PC-9 (cell line): ENCODE data around the gene GNAQ. TPM values are rescaled to one million over a fixed set of nuclear protein-coding genes. Genes with fewer than 3 reads are reported as not detected.

ENCODE experiments used
- BruUV-seq: library from RNA; stranded (reverse); fragments of 400-500 nt; replicated peaks from 2 replicates; lab custom pipeline; 2021; lab: Mats Ljungman, UMichigan
- CTCF ChIA-PET: fragments of 300-600 bp; sonication (Branson Sonifier 250); formaldehyde crosslinking; loops from one replicate; lab custom pipeline; 2022; ENCODE audit warnings: antibody characterized with exemption; lab: Charles Lee
- POLR2A ChIA-PET: fragments of 300-600 bp; sonication (Branson Sonifier 250); formaldehyde crosslinking; loops from one replicate; lab custom pipeline; 2022; ENCODE audit warnings: antibody characterized with exemption; ENCODE audit not compliant: unreplicated experiment; lab: Charles Lee
- DNase-seq, 2 experiments: peaks; one replicate each; pipeline versions ENCODE4 v3.0.0 to v3.0.0-alpha.2; 2015 to 2022; ENCODE audit warnings: mixed read lengths in 1 of 2
- H2AFZ ChIP-seq: fragments of 200-600 bp; sonication (generic); 2 replicates; pipeline ENCODE4 v1.8.1; 2017; ENCODE audit warnings: antibody characterized with exemption
- H3F3A ChIP-seq: fragments of 200-600 bp; sonication (generic); 2 replicates; pipeline ENCODE4 v1.8.1; 2017; ENCODE audit warnings: antibody characterized with exemption, mild to moderate bottlenecking, low read depth; ENCODE audit not compliant: insufficient read depth
- H3K27ac ChIP-seq: fragments of 200-600 bp; sonication (generic); 2 replicates; pipeline ENCODE4 v1.6.1; 2016; ENCODE audit warnings: mixed run types
- H3K27me3 ChIP-seq: fragments of 200-600 bp; sonication (generic); 2 replicates; pipeline ENCODE4 v1.6.1; 2016; ENCODE audit warnings: low read depth, mixed run types; ENCODE audit not compliant: insufficient read depth
- H3K36me3 ChIP-seq: fragments of 200-600 bp; sonication (generic); 2 replicates; pipeline ENCODE4 v1.6.1; 2016; ENCODE audit warnings: low read depth, mixed run types
- H3K4me1 ChIP-seq: fragments of 200-600 bp; sonication (generic); replicated peaks from 2 replicates; pipeline ENCODE4 v1.6.1; 2016; ENCODE audit warnings: mixed run types; ENCODE audit not compliant: insufficient read depth
- H3K4me2 ChIP-seq: fragments of 200-600 bp; sonication (generic); 2 replicates; pipeline ENCODE4 v1.6.1; 2017; ENCODE audit warnings: mixed run types
- H3K4me3 ChIP-seq: fragments of 200-600 bp; sonication (generic); 2 replicates; pipeline ENCODE4 v1.6.1; 2016; ENCODE audit warnings: mixed run types
- H3K79me2 ChIP-seq: fragments of 200-600 bp; sonication (generic); 2 replicates; pipeline ENCODE4 v1.6.1; 2017; ENCODE audit warnings: low read depth, mixed run types
- H3K9me2 ChIP-seq: fragments of 200-600 bp; sonication (generic); 2 replicates; pipeline ENCODE4 v1.8.1; 2017; ENCODE audit warnings: mild to moderate bottlenecking; ENCODE audit not compliant: insufficient read depth
- H3K9me3 ChIP-seq: fragments of 200-600 bp; sonication (generic); 2 replicates; pipeline ENCODE4 v1.8.1; 2016; ENCODE audit warnings: low read depth; ENCODE audit not compliant: insufficient read depth
- H4K20me1 ChIP-seq: fragments of 200-600 bp; sonication (generic); 2 replicates; pipeline ENCODE4 v1.8.1; 2017; ENCODE audit not compliant: insufficient read depth
- EZH2 ChIP-seq: fragments of 200-600 bp; sonication (generic); IDR thresholded peaks from 2 replicates; pipeline ENCODE4 v1.8.0; 2017; ENCODE audit warnings: antibody characterized with exemption, low read depth
- intact Hi-C: fragments of 100-400 bp; cut with micrococcal nuclease; formaldehyde crosslinking; loops from one replicate; pipeline ENCODE4 v1.10.0; 2022; ENCODE audit not compliant: unreplicated experiment
- total RNA-seq: library from RNA; stranded (reverse); gene quantifications from 2 replicates; pipeline ENCODE4 v1.2.3, GENCODE V29; 2021
- TF ChIP-seq, protein P1 (sequence below): fragments of 200-600 bp; sonication (generic); conservative IDR thresholded peaks from 2 replicates; pipeline ENCODE4 v1.6.1; 2017; ENCODE audit warnings: mixed run types, antibody characterized with exemption, mild to moderate bottlenecking, moderate library complexity

Gene GNAQ
- total RNA-seq, 1 experiment from 2014 or later: 51.6 TPM

DNA sequence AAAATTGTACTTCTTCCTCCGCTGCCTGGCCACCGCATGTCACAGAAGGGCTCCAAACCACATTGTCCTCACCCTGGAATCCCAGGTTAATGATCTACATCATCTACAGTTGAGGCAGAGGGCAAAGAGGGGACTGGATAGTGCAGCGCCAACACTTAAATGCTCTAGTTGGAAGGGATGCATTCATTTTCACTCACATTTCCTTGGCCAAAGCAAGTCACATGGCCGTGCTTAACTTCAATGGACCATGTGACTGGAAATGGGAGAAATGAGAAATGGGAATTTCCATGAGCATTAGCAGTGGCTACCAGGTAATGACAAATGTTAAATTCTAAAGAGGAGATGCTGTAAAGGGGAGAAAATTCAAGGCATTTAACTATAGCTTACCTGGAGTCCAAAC lies 13.3 kb upstream of the GNAQ start:
- H2AFZ ChIP-seq: no peak overlapping the region
- peaks cover 18% of the 10 kb centered on the region for H3K4me1 ChIP-seq
- TF ChIP-seq EZH2: no peak
- TF ChIP-seq, protein P1, sequence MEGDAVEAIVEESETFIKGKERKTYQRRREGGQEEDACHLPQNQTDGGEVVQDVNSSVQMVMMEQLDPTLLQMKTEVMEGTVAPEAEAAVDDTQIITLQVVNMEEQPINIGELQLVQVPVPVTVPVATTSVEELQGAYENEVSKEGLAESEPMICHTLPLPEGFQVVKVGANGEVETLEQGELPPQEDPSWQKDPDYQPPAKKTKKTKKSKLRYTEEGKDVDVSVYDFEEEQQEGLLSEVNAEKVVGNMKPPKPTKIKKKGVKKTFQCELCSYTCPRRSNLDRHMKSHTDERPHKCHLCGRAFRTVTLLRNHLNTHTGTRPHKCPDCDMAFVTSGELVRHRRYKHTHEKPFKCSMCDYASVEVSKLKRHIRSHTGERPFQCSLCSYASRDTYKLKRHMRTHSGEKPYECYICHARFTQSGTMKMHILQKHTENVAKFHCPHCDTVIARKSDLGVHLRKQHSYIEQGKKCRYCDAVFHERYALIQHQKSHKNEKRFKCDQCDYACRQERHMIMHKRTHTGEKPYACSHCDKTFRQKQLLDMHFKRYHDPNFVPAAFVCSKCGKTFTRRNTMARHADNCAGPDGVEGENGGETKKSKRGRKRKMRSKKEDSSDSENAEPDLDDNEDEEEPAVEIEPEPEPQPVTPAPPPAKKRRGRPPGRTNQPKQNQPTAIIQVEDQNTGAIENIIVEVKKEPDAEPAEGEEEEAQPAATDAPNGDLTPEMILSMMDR: no peak
- no peaks in the 10 kb centered on the region for H3K27me3 ChIP-seq
- ChIA-PET CTCF (no interaction called here), POLR2A (no interaction called here)
- H3K36me3 ChIP-seq: no peaks in the 10 kb centered on the region
- H3K9me2 ChIP-seq: no peaks in the 10 kb centered on the region
- no peaks in the 10 kb centered on the region for H4K20me1 ChIP-seq
- BruUV-seq: no TSS peak
- H3F3A ChIP-seq: peaks cover 4% of the 10 kb centered on the region; the same call in 1 of the 2 replicates
- H3K27ac ChIP-seq: no peak overlapping the region
- DNase-seq: no peak
- H3K4me2 ChIP-seq: no peak overlapping the region
- intact Hi-C loops: no loop called here
- no peaks in the 10 kb centered on the region for H3K9me3 ChIP-seq
- no peaks in the 10 kb centered on the region for H3K79me2 ChIP-seq
- no peak overlapping the region for H3K4me3 ChIP-seq

DNA sequence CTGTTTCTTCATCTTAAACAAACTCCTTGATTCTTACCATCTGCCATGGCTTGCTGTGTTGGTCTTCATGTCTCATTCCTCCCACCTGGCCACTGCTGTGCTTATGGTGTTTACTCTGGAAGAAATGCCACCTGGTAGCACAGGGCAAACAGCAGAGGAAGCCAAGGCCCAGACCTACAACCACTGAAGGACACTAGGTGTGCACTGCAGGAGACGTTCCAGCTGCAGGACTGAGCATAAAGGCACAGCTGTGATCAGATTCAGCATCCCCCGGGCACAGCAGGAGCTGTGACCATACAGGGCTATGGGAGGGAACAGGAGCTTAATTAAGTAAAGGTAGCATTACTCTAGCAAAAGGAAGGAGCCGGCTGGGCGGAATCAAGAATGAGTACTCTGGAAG lies 12.6 kb upstream of the GNAQ start:
- Histone ChIP-seq H3K4me1 (peaks cover 25% of the 10 kb centered on the region), H3K4me3 (no peak overlapping the region), H3K9me3 (no peaks in the 10 kb centered on the region), H3K27me3 (no peaks in the 10 kb centered on the region), H3K4me2 (no peak overlapping the region), H3F3A (peaks cover 4% of the 10 kb centered on the region; the same call in 1 of the 2 replicates), H3K79me2 (no peaks in the 10 kb centered on the region), H2AFZ (no peak overlapping the region), H4K20me1 (no peaks in the 10 kb centered on the region), H3K36me3 (no peaks in the 10 kb centered on the region), H3K9me2 (no peaks in the 10 kb centered on the region), H3K27ac (no peak overlapping the region)
- ChIA-PET POLR2A (no interaction called here), CTCF (no interaction called here)
- no peak for TF ChIP-seq EZH2
- TF ChIP-seq, protein P1: no peak
- no TSS peak for BruUV-seq
- no peak for DNase-seq
- intact Hi-C loops: no loop called here

DNA sequence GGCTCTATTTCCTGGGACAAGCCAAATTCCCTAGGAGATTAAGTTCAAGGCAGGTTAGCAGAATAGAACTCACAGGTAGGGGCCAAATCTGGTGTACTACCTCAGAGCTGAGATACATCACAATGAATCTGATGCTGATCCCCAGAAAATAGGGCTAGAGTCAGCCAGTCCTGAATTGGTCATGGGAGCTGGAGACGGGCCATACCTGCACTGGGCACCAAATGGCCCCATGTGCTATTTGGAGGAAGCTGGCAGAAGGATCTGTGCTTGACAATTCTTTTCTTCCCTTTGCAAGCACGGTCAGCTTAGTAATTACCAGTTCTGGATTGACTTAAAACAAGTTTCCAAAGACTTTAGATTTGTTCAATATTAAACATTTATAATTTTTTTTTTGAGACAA lies 10.4 kb upstream of the GNAQ start:
- Histone ChIP-seq H4K20me1 (no peaks in the 10 kb centered on the region), H3K36me3 (no peaks in the 10 kb centered on the region), H3K4me2 (no peak overlapping the region), H3K79me2 (no peaks in the 10 kb centered on the region), H3K9me2 (no peaks in the 10 kb centered on the region), H3K9me3 (no peaks in the 10 kb centered on the region), H3F3A (peaks cover 4% of the 10 kb centered on the region; the same call in 1 of the 2 replicates), H3K4me1 (peaks cover 35% of the 10 kb centered on the region), H2AFZ (no peak overlapping the region), H3K27ac (no peak overlapping the region), H3K4me3 (no peak overlapping the region), H3K27me3 (no peaks in the 10 kb centered on the region)
- intact Hi-C loops: no loop called here
- no TSS peak for BruUV-seq
- TF ChIP-seq EZH2: no peak
- TF ChIP-seq, protein P1: no peak
- POLR2A ChIA-PET: interaction anchor here (0.7 kb wide), 1 partner anchor 422 kb away, joined by 4 read pairs; no protein-coding TSS in a partner anchor
- CTCF ChIA-PET: interaction anchor here (0.7 to 1.2 kb wide), 2 partner anchors 35 to 289 kb away, joined by 3 to 4 read pairs; no protein-coding TSS in a partner anchor
- no peak for DNase-seq
